GM23338 (cell line): ENCODE measurements around the gene HTT. TPM values are rescaled to one million over a fixed set of nuclear protein-coding genes. Genes with fewer than 3 reads are reported as not detected.

Experiments used
- ATAC-seq: fragments of 200-7000 bp; cut with Tn5 transposase; 3 replicates; pipeline ENCODE4 v1.9.1; 2020
- DNase-seq: peaks from one replicate; pipeline ENCODE4 v3.0.0-alpha.2; 2015; ENCODE audit warnings: low spot score
- H2AFZ ChIP-seq: fragments of 200-600 bp; sonication (generic); 2 replicates; pipeline ENCODE4 v1.8.0; 2016; ENCODE audit warnings: antibody characterized with exemption, mild to moderate bottlenecking, moderate library complexity
- H3F3A ChIP-seq: fragments of 200-600 bp; sonication (generic); replicated peaks from 2 replicates; pipeline ENCODE4 v1.8.0; 2017; ENCODE audit warnings: antibody characterized with exemption, mixed run types, low read depth
- H3K27ac ChIP-seq: fragments of 200-600 bp; sonication (generic); 2 replicates; pipeline ENCODE4 v1.6.1; 2016; ENCODE audit warnings: low read depth
- H3K27me3 ChIP-seq: fragments of 200-600 bp; sonication (generic); 2 replicates; pipeline ENCODE4 v1.8.0; 2016; ENCODE audit warnings: mild to moderate bottlenecking, mixed run types, moderate library complexity; ENCODE audit not compliant: insufficient read depth
- H3K36me3 ChIP-seq: fragments of 200-600 bp; sonication (generic); 2 replicates; pipeline ENCODE4 v1.8.0; 2016; ENCODE audit warnings: mild to moderate bottlenecking; ENCODE audit not compliant: insufficient read depth
- H3K4me1 ChIP-seq: fragments of 200-600 bp; sonication (generic); 2 replicates; pipeline ENCODE4 v1.8.0; 2016; ENCODE audit warnings: mild to moderate bottlenecking, moderate library complexity; ENCODE audit not compliant: insufficient read depth
- H3K4me2 ChIP-seq: fragments of 200-600 bp; sonication (generic); 2 replicates; pipeline ENCODE4 v1.7.1; 2017; ENCODE audit warnings: mixed run types
- H3K4me3 ChIP-seq: fragments of 200-600 bp; sonication (generic); 2 replicates; pipeline ENCODE4 v1.6.1; 2016; ENCODE audit warnings: mixed run types
- H3K79me2 ChIP-seq: fragments of 200-600 bp; sonication (generic); replicated peaks from 2 replicates; pipeline ENCODE4 v1.8.0; 2017; ENCODE audit warnings: mild to moderate bottlenecking; ENCODE audit not compliant: insufficient read depth
- H3K9me2 ChIP-seq: fragments of 200-600 bp; sonication (generic); 2 replicates; pipeline ENCODE4 v1.8.0; 2017; ENCODE audit not compliant: insufficient read depth
- H4K20me1 ChIP-seq: fragments of 200-600 bp; sonication (generic); replicated peaks from 2 replicates; pipeline ENCODE4 v1.8.0; 2017; ENCODE audit warnings: mild to moderate bottlenecking; ENCODE audit not compliant: insufficient read depth
- H3K27ac Mint-ChIP-seq: 2 replicates; pipeline ENCODE4 v1.8.0; 2020; ENCODE audit warnings: inconsistent platforms, mild to moderate bottlenecking, moderate library complexity, mixed read lengths
- H3K27me3 Mint-ChIP-seq: 3 replicates; pipeline ENCODE4 v1.8.0; 2022; ENCODE audit warnings: low read depth, mild to moderate bottlenecking, moderate library complexity, mixed read lengths, inconsistent platforms; ENCODE audit not compliant: insufficient read depth, poor library complexity
- H3K36me3 Mint-ChIP-seq: 3 replicates; pipeline ENCODE4 v1.8.0; 2021; ENCODE audit warnings: low read depth, mild to moderate bottlenecking, inconsistent platforms, moderate library complexity, mixed read lengths
- H3K4me1 Mint-ChIP-seq: 3 replicates; pipeline ENCODE4 v1.8.0; 2020; ENCODE audit warnings: mild to moderate bottlenecking, inconsistent platforms, mixed read lengths
- H3K4me3 Mint-ChIP-seq: 3 replicates; pipeline ENCODE4 v1.8.0; 2021; ENCODE audit warnings: moderate library complexity, mild to moderate bottlenecking, inconsistent platforms, mixed read lengths
- H3K9me3 Mint-ChIP-seq: 3 replicates; pipeline ENCODE4 v1.8.0; 2020; ENCODE audit warnings: moderate library complexity, mild to moderate bottlenecking, inconsistent platforms, mixed read lengths
- CREB1 ChIP-seq: fragments of 250-450 bp; sonication (Bioruptor Pico); IDR thresholded peaks from 2 replicates; pipeline ENCODE4 v1.5.0; 2020; ENCODE audit warnings: low read depth, mild to moderate bottlenecking, moderate library complexity
- EZH2 ChIP-seq: fragments of 200-600 bp; sonication (generic); IDR thresholded peaks from one replicate; pipeline ENCODE4 v1.8.0; 2017; ENCODE audit warnings: antibody characterized with exemption, mild to moderate bottlenecking, low read depth; ENCODE audit not compliant: unreplicated experiment
- EZH2phosphoT487 ChIP-seq: fragments of 200-600 bp; sonication (generic); IDR thresholded peaks from one replicate; pipeline ENCODE4 v1.8.1; 2018; ENCODE audit warnings: antibody characterized with exemption; ENCODE audit not compliant: unreplicated experiment
- JUNB ChIP-seq: IDR thresholded peaks from one replicate; pipeline ENCODE4 v1.6.1; 2016; ENCODE audit warnings: antibody characterized with exemption; ENCODE audit not compliant: unreplicated experiment
- NANOG ChIP-seq: IDR thresholded peaks from 2 replicates; pipeline ENCODE4 v1.6.1; 2016; ENCODE audit warnings: antibody characterized with exemption, borderline replicate concordance
- POLR2AphosphoS5 ChIP-seq: IDR thresholded peaks from 2 replicates; pipeline ENCODE4 v1.6.1; 2016; ENCODE audit warnings: antibody characterized with exemption, low read depth
- STAT1 ChIP-seq: IDR thresholded peaks from one replicate; pipeline ENCODE4 v1.6.1; 2016; ENCODE audit warnings: antibody characterized with exemption; ENCODE audit not compliant: unreplicated experiment
- ZNF331 ChIP-seq: fragments of 250-450 bp; sonication (Bioruptor Pico); IDR thresholded peaks from 2 replicates; pipeline ENCODE4 v1.5.0; 2020; ENCODE audit warnings: low read depth, mild to moderate bottlenecking, moderate library complexity
- polyA plus RNA-seq: library from polyadenylated mRNA; unstranded; fragments of >200 nt; fragmentation: Nextera tagmentation; extraction: Ambion mirVana; gene quantifications from 2 replicates; pipeline ENCODE4 v1.2.1, GENCODE V29; 2016
- total RNA-seq: library from RNA; depleted of rRNA; stranded (reverse); fragments of >200 nt; shearing (Covaris generic); gene quantifications from 2 replicates; pipeline ENCODE4 v1.2.3, GENCODE V29; 2014
- TF ChIP-seq, protein P1 (sequence below): IDR thresholded peaks from one replicate; pipeline ENCODE4 v1.6.1; 2018; ENCODE audit warnings: antibody characterized with exemption; ENCODE audit not compliant: unreplicated experiment
- TF ChIP-seq, protein P2 (sequence below), 2 experiments: fragments of 200-600 bp in 1 of 2; sonication (generic) in 1 of 2; conservative IDR thresholded peaks; 2 replicates each; pipeline versions ENCODE4 v1.5.1 to v1.6.1; 2016 to 2017; ENCODE audit warnings: antibody characterized with exemption in 2 of 2, low read depth in 2 of 2, mild to moderate bottlenecking in 2 of 2, moderate library complexity in 1 of 2
- TF ChIP-seq, protein P3 (sequence below): IDR thresholded peaks from 2 replicates; pipeline ENCODE4 v1.6.1; 2016; ENCODE audit warnings: antibody characterized with exemption

Gene HTT
- total and polyA plus RNA-seq, 2 experiments from 2014 or later = 26.6 to 67.7 TPM

DNA sequence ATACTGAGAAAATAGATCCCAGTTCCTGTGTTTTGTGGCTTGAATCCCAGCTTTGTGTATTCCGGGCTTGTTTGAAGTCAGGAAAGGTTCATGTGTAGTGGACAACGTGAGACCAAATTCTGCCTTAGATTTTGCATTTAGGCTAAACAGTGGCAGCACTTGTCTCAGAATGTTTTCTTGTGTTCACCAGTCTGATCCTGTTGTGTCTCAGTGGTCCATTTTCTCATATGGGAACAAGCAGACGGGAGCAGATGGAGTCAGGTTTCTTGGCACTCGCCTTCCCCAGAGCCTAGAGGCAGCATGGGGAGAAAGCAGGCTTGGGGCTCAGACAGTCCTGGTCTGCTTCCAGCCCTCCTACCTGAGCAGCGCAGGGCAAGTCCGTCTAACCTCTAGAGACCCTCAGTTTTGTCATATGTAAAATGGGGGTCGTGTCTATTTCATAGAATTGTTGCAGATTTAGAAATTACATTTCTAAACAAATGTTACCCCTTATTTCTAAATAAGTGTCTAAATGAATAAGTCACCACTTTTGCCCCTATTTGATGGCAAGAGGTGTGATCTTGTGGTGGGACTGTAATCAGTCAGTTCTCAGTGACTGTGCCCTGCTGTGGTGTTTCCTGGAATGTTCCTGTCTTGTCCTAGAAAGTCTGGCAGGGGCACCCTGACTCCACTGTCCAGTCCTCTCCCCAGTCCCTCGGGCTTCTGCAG is 146.1 kb downstream of the HTT start (continued):
- TF ChIP-seq, protein P1, sequence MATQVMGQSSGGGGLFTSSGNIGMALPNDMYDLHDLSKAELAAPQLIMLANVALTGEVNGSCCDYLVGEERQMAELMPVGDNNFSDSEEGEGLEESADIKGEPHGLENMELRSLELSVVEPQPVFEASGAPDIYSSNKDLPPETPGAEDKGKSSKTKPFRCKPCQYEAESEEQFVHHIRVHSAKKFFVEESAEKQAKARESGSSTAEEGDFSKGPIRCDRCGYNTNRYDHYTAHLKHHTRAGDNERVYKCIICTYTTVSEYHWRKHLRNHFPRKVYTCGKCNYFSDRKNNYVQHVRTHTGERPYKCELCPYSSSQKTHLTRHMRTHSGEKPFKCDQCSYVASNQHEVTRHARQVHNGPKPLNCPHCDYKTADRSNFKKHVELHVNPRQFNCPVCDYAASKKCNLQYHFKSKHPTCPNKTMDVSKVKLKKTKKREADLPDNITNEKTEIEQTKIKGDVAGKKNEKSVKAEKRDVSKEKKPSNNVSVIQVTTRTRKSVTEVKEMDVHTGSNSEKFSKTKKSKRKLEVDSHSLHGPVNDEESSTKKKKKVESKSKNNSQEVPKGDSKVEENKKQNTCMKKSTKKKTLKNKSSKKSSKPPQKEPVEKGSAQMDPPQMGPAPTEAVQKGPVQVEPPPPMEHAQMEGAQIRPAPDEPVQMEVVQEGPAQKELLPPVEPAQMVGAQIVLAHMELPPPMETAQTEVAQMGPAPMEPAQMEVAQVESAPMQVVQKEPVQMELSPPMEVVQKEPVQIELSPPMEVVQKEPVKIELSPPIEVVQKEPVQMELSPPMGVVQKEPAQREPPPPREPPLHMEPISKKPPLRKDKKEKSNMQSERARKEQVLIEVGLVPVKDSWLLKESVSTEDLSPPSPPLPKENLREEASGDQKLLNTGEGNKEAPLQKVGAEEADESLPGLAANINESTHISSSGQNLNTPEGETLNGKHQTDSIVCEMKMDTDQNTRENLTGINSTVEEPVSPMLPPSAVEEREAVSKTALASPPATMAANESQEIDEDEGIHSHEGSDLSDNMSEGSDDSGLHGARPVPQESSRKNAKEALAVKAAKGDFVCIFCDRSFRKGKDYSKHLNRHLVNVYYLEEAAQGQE = no peak
- TF ChIP-seq EZH2phosphoT487 (no peak), EZH2 (no peak), POLR2AphosphoS5 (no peak)

DNA sequence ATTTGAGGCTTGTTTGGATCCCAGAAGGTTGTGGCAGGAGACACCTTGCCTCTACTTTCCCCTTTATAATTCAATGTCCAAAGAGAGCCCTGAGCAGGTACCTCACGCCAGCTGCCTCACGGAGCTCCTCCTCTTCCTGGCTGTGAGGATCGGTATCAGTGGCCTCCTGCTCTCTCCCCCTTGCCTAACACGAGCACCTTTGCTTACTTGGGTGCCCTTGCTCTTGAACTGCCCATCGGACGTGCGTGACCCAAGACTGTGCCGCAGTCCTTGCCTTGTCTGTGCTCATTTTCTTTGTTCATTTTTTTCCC is 146.7 kb downstream of the HTT start:
- no peaks in the 10 kb centered on the region for H3K4me1 Mint-ChIP-seq
- no peak overlapping the region for H3K27ac Mint-ChIP-seq
- H3K36me3 ChIP-seq = peaks cover 12% of the 10 kb centered on the region
- DNase-seq (no peak), ATAC-seq (no peak)
- no peak overlapping the region for H3K4me2 ChIP-seq
- H3K4me1 ChIP-seq = no peaks in the 10 kb centered on the region
- H3K27ac ChIP-seq = no peak overlapping the region
- H3K79me2 ChIP-seq = no peaks in the 10 kb centered on the region
- H3K9me3 Mint-ChIP-seq = no peaks in the 10 kb centered on the region
- H3F3A ChIP-seq = no peaks in the 10 kb centered on the region
- H3K9me2 ChIP-seq = no peaks in the 10 kb centered on the region
- H4K20me1 ChIP-seq = peaks cover 5% of the 10 kb centered on the region
- peaks cover 6% of the 10 kb centered on the region for H3K27me3 Mint-ChIP-seq
- peaks cover 57% of the 10 kb centered on the region for H3K36me3 Mint-ChIP-seq
- TF ChIP-seq STAT1 (no peak), EZH2phosphoT487 (no peak), POLR2AphosphoS5 (no peak)
- TF ChIP-seq, protein P2, sequence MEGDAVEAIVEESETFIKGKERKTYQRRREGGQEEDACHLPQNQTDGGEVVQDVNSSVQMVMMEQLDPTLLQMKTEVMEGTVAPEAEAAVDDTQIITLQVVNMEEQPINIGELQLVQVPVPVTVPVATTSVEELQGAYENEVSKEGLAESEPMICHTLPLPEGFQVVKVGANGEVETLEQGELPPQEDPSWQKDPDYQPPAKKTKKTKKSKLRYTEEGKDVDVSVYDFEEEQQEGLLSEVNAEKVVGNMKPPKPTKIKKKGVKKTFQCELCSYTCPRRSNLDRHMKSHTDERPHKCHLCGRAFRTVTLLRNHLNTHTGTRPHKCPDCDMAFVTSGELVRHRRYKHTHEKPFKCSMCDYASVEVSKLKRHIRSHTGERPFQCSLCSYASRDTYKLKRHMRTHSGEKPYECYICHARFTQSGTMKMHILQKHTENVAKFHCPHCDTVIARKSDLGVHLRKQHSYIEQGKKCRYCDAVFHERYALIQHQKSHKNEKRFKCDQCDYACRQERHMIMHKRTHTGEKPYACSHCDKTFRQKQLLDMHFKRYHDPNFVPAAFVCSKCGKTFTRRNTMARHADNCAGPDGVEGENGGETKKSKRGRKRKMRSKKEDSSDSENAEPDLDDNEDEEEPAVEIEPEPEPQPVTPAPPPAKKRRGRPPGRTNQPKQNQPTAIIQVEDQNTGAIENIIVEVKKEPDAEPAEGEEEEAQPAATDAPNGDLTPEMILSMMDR (conservative IDR thresholded peaks at IDR 0.05; ENCODE audit: low read depth in 2 of 2) = no peak
- no peak overlapping the region for H3K4me3 Mint-ChIP-seq
- no peaks in the 10 kb centered on the region for H3K27me3 ChIP-seq
- H3K4me3 ChIP-seq = no peak overlapping the region
- H2AFZ ChIP-seq = no peak overlapping the region

DNA sequence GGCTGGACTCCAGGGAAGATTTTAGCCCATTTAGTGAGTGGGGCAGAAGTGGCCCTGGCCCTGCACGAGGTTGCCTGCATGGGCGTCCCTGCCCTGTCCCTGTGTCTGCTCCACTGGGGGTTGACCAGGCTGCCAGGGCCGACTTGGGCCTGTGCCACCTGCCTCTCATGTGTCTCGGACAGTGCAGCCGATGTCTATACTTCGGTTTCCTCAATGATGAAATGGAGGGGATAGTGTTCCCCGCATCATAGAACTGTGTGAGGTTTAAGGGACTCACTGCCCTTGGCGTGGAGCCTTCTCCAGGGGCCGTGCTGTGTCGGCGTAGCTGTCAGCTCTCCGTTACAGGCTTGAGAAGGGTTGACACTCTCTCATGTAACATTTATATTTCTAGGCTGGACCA is 147.5 kb downstream of the HTT start:
- peaks cover 12% of the 10 kb centered on the region for H3K36me3 ChIP-seq
- H3K27ac Mint-ChIP-seq = no peak overlapping the region
- TF ChIP-seq, protein P3, sequence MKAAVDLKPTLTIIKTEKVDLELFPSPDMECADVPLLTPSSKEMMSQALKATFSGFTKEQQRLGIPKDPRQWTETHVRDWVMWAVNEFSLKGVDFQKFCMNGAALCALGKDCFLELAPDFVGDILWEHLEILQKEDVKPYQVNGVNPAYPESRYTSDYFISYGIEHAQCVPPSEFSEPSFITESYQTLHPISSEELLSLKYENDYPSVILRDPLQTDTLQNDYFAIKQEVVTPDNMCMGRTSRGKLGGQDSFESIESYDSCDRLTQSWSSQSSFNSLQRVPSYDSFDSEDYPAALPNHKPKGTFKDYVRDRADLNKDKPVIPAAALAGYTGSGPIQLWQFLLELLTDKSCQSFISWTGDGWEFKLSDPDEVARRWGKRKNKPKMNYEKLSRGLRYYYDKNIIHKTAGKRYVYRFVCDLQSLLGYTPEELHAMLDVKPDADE = no peak
- TF ChIP-seq POLR2AphosphoS5 = no peak
- no peak for TF ChIP-seq ZNF331 (CRISPR knock-in tag)
- TF ChIP-seq, protein P1 = no peak
- no peak for TF ChIP-seq CREB1 (CRISPR knock-in tag)
- no peak for TF ChIP-seq NANOG
- TF ChIP-seq JUNB = no peak
- no peak for TF ChIP-seq EZH2phosphoT487
- no peak for TF ChIP-seq STAT1
- no peak for TF ChIP-seq EZH2

More for the DNA sequence above, 147.5 kb downstream of the HTT start:
- DNase-seq (no peak), ATAC-seq (no peak)
- Histone ChIP-seq H3K4me2 (no peak overlapping the region), H3K79me2 (no peaks in the 10 kb centered on the region), H4K20me1 (peaks cover 7% of the 10 kb centered on the region), H3F3A (no peaks in the 10 kb centered on the region), H3K4me3 (no peak overlapping the region), H3K9me2 (no peaks in the 10 kb centered on the region), H3K4me1 (no peaks in the 10 kb centered on the region), H2AFZ (no peak overlapping the region), H3K27ac (no peak overlapping the region), H3K27me3 (no peaks in the 10 kb centered on the region)
- H3K4me1 Mint-ChIP-seq = no peaks in the 10 kb centered on the region
- H3K27me3 Mint-ChIP-seq = peaks cover 6% of the 10 kb centered on the region
- H3K4me3 Mint-ChIP-seq = no peak overlapping the region
- H3K9me3 Mint-ChIP-seq = no peaks in the 10 kb centered on the region
- H3K36me3 Mint-ChIP-seq = peaks cover 55% of the 10 kb centered on the region
